Neural cell (in vitro differentiated cells): Measurements from ENCODE around the gene VAPA.

Source experiments
- CTCF ChIP-seq: fragments of 450-650 bp; IDR thresholded peaks from 2 replicates; pipeline ENCODE4 v1.5.1; 2014; ENCODE audit warnings: antibody characterized with exemption, mild to moderate bottlenecking, moderate library complexity; ENCODE audit not compliant: poor library complexity, severe bottlenecking
- EP300 ChIP-seq: fragments of 450-650 bp; conservative IDR thresholded peaks from 2 replicates; pipeline ENCODE4 v1.6.1; 2014; ENCODE audit warnings: antibody characterized with exemption, mild to moderate bottlenecking, moderate library complexity; ENCODE audit not compliant: poor library complexity, severe bottlenecking
- EZH2 ChIP-seq: fragments of 200-600, 300-800 bp; shearing (Covaris generic), sonication (generic); IDR thresholded peaks from 2 replicates; pipeline ENCODE4 v1.6.1; 2014; ENCODE audit warnings: antibody characterized with exemption, low read length, borderline replicate concordance, mild to moderate bottlenecking; ENCODE audit not compliant: insufficient read depth, poor library complexity, severe bottlenecking
- POLR2AphosphoS5 ChIP-seq: IDR thresholded peaks from 2 replicates; pipeline ENCODE4 v1.6.1; 2012
- TAF1 ChIP-seq: IDR thresholded peaks from 2 replicates; pipeline ENCODE4 v1.6.1; 2012; ENCODE audit warnings: low read depth

GRCh38 chr18:9874728-9875127, 39.1 kb upstream of the VAPA start:
- TF ChIP-seq CTCF (no peak), EZH2 (no peak), TAF1 (no peak), POLR2AphosphoS5 (no peak), EP300 (no peak)
